Neural cell (in vitro differentiated cells): ENCODE data around the gene CMYA5. TPM values are rescaled to one million over a fixed set of nuclear protein-coding genes. Genes with fewer than 3 reads are reported as not detected.

Experiments used
- H2AFZ ChIP-seq: fragments of 200-600, 300-800 bp; sonication (generic), shearing (Covaris generic); 2 replicates; pipeline ENCODE4 v1.6.0; 2014; ENCODE audit warnings: low read depth, mild to moderate bottlenecking, antibody characterized with exemption, low read length, moderate library complexity
- H3F3A ChIP-seq: fragments of 200-600 bp; shearing (Covaris generic); 2 replicates; pipeline ENCODE4 v1.6.1; 2016; ENCODE audit warnings: mild to moderate bottlenecking, moderate library complexity, mixed read lengths, antibody characterized with exemption, low read length; ENCODE audit not compliant: insufficient read depth, poor library complexity, severe bottlenecking
- H3K27ac ChIP-seq: fragments of 200-600, 300-800 bp; sonication (generic), shearing (Covaris generic); 2 replicates; pipeline ENCODE4 v1.5.1; 2014; ENCODE audit warnings: mild to moderate bottlenecking, low read length, moderate library complexity
- H3K27me3 ChIP-seq: fragments of 300-800, 200-600 bp; sonication (generic), shearing (Covaris generic); 2 replicates; pipeline ENCODE4 v1.6.0; 2014; ENCODE audit warnings: mild to moderate bottlenecking, low read depth, low read length, moderate library complexity; ENCODE audit not compliant: insufficient read depth
- H3K36me3 ChIP-seq: fragments of 300-800, 200-600 bp; sonication (generic), shearing (Covaris generic); 2 replicates; pipeline ENCODE4 v1.5.1; 2014; ENCODE audit warnings: mild to moderate bottlenecking, antibody characterized with exemption, low read length, moderate library complexity; ENCODE audit not compliant: insufficient read depth
- H3K4me2 ChIP-seq: fragments of 300-800, 200-600 bp; sonication (generic), shearing (Covaris generic); 2 replicates; pipeline ENCODE4 v1.6.0; 2014; ENCODE audit warnings: mild to moderate bottlenecking, low read length
- H3K4me3 ChIP-seq: fragments of 300-800, 200-600 bp; sonication (generic), shearing (Covaris generic); 2 replicates; pipeline ENCODE4 v1.5.1; 2014; ENCODE audit warnings: mild to moderate bottlenecking, low read length, moderate library complexity
- H3K79me2 ChIP-seq: fragments of 200-600 bp; shearing (Covaris generic); replicated peaks from 2 replicates; pipeline ENCODE4 v1.6.0; 2014; ENCODE audit warnings: mild to moderate bottlenecking, low read length, moderate library complexity; ENCODE audit not compliant: insufficient read depth
- H3K9ac ChIP-seq: fragments of 300-800, 200-600 bp; sonication (generic), shearing (Covaris generic); 2 replicates; pipeline ENCODE4 v1.6.1; 2016; ENCODE audit warnings: mild to moderate bottlenecking, low read length, mixed read lengths
- H3K9me2 ChIP-seq: fragments of 200-600 bp; shearing (Covaris generic); 2 replicates; pipeline ENCODE4 v1.6.1; 2016; ENCODE audit warnings: mild to moderate bottlenecking, low read length, mixed read lengths; ENCODE audit not compliant: insufficient read depth
- H3K9me3 ChIP-seq: fragments of 200-600, 300-800 bp; sonication (generic), shearing (Covaris generic); 2 replicates; pipeline ENCODE4 v1.6.1; 2016; ENCODE audit warnings: mild to moderate bottlenecking, mixed run types, low read length, moderate library complexity, mixed read lengths
- H4K20me1 ChIP-seq: fragments of 200-600 bp; shearing (Covaris generic); 2 replicates; pipeline ENCODE4 v1.6.1; 2016; ENCODE audit warnings: mild to moderate bottlenecking, mixed run types; ENCODE audit not compliant: insufficient read depth
- CTCF ChIP-seq: fragments of 450-650 bp; IDR thresholded peaks from 2 replicates; pipeline ENCODE4 v1.5.1; 2014; ENCODE audit warnings: antibody characterized with exemption, mild to moderate bottlenecking, moderate library complexity; ENCODE audit not compliant: poor library complexity, severe bottlenecking
- EP300 ChIP-seq: fragments of 450-650 bp; conservative IDR thresholded peaks from 2 replicates; pipeline ENCODE4 v1.6.1; 2014; ENCODE audit warnings: antibody characterized with exemption, mild to moderate bottlenecking, moderate library complexity; ENCODE audit not compliant: poor library complexity, severe bottlenecking
- EZH2 ChIP-seq: fragments of 200-600, 300-800 bp; shearing (Covaris generic), sonication (generic); IDR thresholded peaks from 2 replicates; pipeline ENCODE4 v1.6.1; 2014; ENCODE audit warnings: antibody characterized with exemption, low read length, borderline replicate concordance, mild to moderate bottlenecking; ENCODE audit not compliant: insufficient read depth, poor library complexity, severe bottlenecking
- MXI1 ChIP-seq: fragments of 450-650 bp; conservative IDR thresholded peaks from 2 replicates; pipeline ENCODE4 v1.6.1; 2014; ENCODE audit warnings: antibody characterized with exemption, mild to moderate bottlenecking; ENCODE audit not compliant: poor library complexity, severe bottlenecking
- POLR2AphosphoS5 ChIP-seq: IDR thresholded peaks from 2 replicates; pipeline ENCODE4 v1.6.1; 2012
- REST ChIP-seq: IDR thresholded peaks from 2 replicates; pipeline ENCODE4 v1.6.1; 2012; ENCODE audit warnings: borderline replicate concordance
- SMC3 ChIP-seq: fragments of 450-650 bp; conservative IDR thresholded peaks from 2 replicates; pipeline ENCODE4 v1.6.1; 2014; ENCODE audit warnings: antibody characterized with exemption, mild to moderate bottlenecking, moderate library complexity; ENCODE audit not compliant: poor library complexity
- TAF1 ChIP-seq: IDR thresholded peaks from 2 replicates; pipeline ENCODE4 v1.6.1; 2012; ENCODE audit warnings: low read depth
- polyA plus RNA-seq: library from polyadenylated mRNA; depleted of rRNA; stranded (reverse); fragments of >200 nt; gene quantifications from 2 replicates; pipeline ENCODE4 v1.2.3, GENCODE V29; 2014

CMYA5 gene
- polyA plus RNA-seq, 1 donor from 2014 or later = 0.30 TPM

GRCh38 chr5:79713727-79714126, 24.1 kb downstream of the CMYA5 start:
- Histone ChIP-seq H3K4me2 (no peak overlapping the region), H3K4me3 (no peak overlapping the region), H3K27ac (no peak overlapping the region), H3F3A (no peaks in the 10 kb centered on the region), H3K9me3 (no peaks in the 10 kb centered on the region), H3K36me3 (no peaks in the 10 kb centered on the region), H2AFZ (no peak overlapping the region), H3K9me2 (no peaks in the 10 kb centered on the region), H3K9ac (no peak overlapping the region), H4K20me1 (no peaks in the 10 kb centered on the region), H3K79me2 (no peaks in the 10 kb centered on the region), H3K27me3 (no peaks in the 10 kb centered on the region)
- TF ChIP-seq REST (no peak), CTCF (no peak), POLR2AphosphoS5 (no peak), SMC3 (no peak), EZH2 (no peak), EP300 (no peak), MXI1 (no peak), TAF1 (no peak)

- no peak overlapping the region for H2AFZ ChIP-seq
- no peak overlapping the region for H3K4me3 ChIP-seq
- no peak overlapping the region for H3K27ac ChIP-seq
- H3K79me2 ChIP-seq = no peaks in the 10 kb centered on the region
- H3F3A ChIP-seq = no peaks in the 10 kb centered on the region
- no peaks in the 10 kb centered on the region for H3K9me3 ChIP-seq
- H3K9me2 ChIP-seq = no peaks in the 10 kb centered on the region
- H3K4me2 ChIP-seq = no peak overlapping the region
- no peaks in the 10 kb centered on the region for H3K27me3 ChIP-seq
- TF ChIP-seq CTCF (no peak), EP300 (no peak), REST (no peak), TAF1 (no peak), MXI1 (no peak), EZH2 (no peak)
- no peak overlapping the region for H3K9ac ChIP-seq
- H4K20me1 ChIP-seq = no peaks in the 10 kb centered on the region
- no peaks in the 10 kb centered on the region for H3K36me3 ChIP-seq
These were observed 27.2 kb downstream of the CMYA5 start for GRCh38 chr5:79716839-79717238.
